NOMO-1 (cell line): Measurements from ENCODE around the gene EXD2.
"Not testable (repeated sequence)": the region's sequence is repeated elsewhere in the genome, so short reads cannot be mapped to it uniquely, and the experiment has no call there.

Experiments used
- DNase-seq, 2 experiments: peaks; one replicate each; lab custom pipeline; 2025; ENCODE audit not compliant: unreplicated experiment in 2 of 2; lab: John Stamatoyannopoulos, UW

The EXD2 gene, protein sequence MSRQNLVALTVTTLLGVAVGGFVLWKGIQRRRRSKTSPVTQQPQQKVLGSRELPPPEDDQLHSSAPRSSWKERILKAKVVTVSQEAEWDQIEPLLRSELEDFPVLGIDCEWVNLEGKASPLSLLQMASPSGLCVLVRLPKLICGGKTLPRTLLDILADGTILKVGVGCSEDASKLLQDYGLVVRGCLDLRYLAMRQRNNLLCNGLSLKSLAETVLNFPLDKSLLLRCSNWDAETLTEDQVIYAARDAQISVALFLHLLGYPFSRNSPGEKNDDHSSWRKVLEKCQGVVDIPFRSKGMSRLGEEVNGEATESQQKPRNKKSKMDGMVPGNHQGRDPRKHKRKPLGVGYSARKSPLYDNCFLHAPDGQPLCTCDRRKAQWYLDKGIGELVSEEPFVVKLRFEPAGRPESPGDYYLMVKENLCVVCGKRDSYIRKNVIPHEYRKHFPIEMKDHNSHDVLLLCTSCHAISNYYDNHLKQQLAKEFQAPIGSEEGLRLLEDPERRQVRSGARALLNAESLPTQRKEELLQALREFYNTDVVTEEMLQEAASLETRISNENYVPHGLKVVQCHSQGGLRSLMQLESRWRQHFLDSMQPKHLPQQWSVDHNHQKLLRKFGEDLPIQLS

DNA sequence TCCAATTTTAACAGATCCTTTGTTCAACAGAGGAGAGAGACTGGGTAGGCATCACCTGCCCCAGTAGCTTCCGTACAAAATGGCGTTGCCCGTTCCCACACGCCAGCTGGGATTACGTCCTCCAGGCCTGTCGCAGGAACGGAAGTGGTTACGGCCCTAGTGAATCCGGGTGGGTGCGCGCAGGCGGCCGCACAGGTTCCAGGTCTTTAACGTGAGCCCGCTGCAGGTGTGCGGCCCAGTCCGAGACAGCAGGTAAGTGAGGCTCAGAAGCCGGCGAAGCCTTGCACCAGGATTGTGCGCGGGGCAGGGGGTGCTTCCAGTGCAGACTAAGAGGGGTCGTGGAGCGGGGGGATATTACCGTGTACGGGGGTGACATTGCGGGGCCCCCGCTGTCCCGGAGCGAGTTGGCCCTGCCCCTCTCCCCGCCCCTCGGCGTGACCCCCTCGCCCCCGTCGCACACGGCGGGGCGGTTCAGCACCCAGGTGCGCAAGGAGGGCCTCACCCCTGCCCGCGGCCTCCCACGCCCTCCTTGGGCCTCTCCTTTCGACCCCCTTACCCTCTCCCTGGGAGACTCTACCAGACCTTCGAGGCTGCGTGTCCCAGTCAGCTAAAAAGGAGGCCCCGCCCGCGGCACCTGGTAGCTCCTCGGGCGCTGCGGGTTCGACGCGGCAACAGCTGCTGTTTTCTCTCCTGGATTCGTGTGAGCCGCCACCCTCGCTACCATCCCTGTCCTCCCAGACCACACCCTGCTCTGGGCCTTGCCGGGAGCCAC is at the start of gene EXD2:
Gene EXD2 (plus strand): TSS at position 159 of the 772 bp plus-strand sequence. CDS start 17,973 bp downstream, outside the sequence.
- peak; percentile 73 to 79 for DNase-seq

DNA sequence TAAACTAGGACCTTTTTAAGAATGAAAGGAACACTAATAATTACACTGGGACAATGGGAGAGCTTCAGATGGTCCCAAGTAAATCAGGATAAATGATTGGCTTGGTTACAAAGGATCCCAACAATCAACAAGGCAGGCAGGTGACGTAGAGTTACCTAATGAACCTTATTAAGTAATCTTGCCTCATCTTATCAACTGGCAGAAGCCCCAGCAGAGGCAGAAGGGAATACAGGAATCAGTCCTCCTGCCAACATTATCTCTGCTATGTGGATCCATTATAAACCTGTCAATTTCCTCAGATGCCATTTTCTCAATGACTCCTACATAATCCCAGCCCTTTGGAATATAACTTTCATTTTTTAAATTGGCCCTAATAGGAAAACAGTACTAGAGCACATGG is 49.7 kb upstream of the EXD2 start:
- no peak for DNase-seq

DNA sequence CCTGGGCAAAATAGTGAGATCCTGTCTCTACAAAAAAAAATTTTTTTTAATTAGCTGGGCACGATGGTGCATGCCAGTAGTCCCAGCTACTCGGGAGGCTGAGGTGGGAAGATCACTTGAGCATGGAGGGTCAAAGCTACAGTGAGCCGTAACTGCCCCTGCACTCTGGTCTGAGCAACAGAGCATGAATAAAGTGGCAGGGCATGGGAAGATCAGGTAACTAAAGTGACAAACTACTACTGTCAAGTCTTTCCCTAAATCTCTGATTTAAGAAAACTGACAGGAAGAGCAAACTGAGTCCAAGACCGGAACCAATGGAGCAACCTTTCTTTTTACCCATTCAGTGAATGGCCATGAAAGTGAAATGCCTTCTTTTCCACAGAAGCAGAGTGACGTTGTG is 49.2 kb upstream of the EXD2 start:
- DNase-seq: no peak

DNA sequence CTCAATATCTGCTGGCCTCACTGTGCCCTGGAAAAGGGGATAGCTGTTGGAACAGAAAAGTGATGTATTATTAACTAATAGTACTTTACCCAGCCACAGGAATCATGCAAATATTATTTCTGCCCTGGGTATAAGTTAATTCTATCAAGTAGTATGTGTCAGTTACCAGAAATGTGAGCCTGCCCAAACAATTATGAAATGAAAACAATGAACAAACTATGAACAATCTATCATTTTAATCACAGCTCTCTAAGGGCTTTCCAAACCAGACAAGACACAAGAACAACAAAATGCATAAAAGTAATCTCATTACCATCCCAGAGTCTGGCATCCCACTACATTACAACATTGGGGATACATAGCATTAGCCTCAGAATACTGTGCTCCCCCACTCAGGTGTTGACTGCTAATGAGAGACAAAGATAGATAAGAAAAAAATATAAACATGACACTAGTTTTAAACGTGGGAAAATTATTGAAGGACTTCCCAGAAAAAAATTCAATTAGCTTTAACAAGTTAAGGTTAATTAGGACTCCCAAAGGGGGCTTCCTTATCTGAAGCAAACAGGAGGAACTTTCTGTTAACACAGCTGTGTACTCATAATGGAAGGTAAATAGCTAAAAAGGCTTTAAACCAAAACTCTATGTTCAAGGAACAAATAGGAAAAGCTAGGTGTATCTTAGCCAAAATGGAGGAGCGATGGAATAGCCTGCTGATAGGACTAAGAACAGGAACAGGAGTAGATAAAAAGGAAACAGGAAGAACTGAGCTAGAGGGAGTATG is 41.6 kb upstream of the EXD2 start:
- no peak for DNase-seq

GRCh38 chr14:69151458-69152180 is 39.7 kb upstream of the EXD2 start:
- peak; percentile 58 to 78 for DNase-seq

DNA sequence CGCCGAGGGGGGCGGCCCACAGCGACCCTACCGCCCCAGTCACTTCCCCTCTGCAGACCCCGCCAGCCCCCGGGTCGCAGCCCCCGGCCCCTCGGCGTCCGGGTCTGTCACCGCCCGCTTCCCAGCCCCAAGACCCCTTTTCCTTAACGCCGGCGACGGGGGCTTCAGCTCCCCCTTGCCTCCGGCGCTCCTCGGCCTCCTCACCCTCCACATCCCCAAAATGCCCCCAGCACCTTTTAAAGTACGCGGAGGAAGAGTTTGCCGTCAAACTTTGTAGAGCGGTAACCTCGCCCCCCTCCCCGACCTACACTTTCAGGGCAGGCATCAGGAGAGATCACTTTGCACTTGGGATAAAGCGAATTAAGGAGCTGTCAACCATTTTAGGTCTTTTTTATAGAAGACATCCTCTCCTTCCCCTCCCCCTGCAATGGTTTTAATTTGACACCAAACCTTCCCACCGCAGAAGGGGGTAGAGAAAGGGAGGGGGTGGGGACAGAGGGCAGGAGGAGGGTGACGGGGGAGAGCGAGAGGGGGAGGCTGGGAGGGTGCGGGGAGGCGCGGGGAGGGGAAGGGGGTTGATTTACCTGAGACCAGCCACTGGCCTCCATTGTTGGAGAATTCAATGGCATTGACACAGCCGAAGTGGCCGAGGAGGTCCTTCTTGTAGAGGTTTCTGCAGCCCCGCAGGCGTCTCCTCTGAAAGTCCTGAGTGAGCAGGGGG is 39.0 kb upstream of the EXD2 start:
- DNase-seq: peak; percentile 20 to 27

DNA sequence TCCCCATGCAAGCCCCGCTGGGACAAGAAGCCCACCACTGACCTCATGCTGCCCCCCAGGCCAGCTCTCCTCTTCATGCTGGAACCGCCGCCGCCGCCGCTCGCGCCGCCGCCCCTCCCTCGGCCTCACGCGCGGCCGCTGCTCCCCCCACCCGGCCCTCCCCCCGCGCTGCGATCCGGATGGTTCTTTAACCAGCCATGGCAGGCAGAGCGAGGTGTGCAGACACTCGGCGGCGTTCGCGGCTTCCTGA is 38.5 kb upstream of the EXD2 start, which contains the start of gene DCAF5:
Gene DCAF5 (minus strand): TSS at position 218 of the 250 bp plus-strand sequence. CDS start 141 bp downstream, at position 77.
- DNase-seq: no peak

- DNase-seq: peak; percentile 92 to 95
Measured at GRCh38 chr14:69153152-69153872, 38.0 kb upstream of the EXD2 start.

DNA sequence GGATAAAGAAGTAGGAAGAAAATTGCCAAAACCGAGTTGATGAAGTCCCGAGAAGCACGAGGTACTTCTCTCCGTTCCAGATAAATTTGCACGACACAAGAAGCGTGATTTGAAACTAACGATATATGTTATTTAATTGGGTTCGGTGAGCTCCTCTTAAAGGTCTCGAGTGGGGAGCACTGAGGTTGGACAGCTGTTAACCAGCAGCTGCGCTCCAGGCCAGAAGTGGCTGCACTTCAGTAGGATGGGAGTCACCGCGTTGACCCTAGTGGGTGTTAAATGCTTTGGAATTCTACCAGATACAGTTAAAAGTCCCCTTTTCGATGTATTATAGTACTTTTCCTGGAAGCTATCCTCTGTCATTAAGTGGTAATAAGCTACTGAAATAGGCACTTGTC is 37.4 kb upstream of the EXD2 start:
- DNase-seq: no peak

- no peak for DNase-seq
Measured at GRCh38 chr14:69154779-69155178, 36.5 kb upstream of the EXD2 start.

- DNase-seq: no peak
Measured at GRCh38 chr14:69156224-69156623, 35.1 kb upstream of the EXD2 start.

DNA sequence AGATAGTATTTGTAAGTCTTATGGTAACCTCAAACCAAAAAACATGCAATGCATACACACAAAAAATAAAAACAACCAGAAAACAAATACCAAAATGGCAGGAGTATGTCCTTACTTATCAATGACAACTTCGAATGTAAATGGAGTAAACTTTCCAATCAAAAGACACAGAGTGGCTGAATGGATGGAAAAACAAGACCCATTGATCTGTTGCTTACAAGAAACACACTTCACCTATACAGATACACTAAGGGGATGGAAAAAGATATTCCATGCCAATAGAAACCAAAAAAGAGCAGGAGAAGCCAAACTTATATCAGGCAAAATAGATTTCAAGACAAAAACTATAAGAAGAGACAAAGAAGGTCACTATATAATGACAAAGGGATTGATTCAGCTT is 29.7 kb upstream of the EXD2 start:
- DNase-seq: no peak

- DNase-seq: not testable (repeated sequence)
Measured at GRCh38 chr14:69165787-69166186, 25.5 kb upstream of the EXD2 start.

GRCh38 chr14:69170839-69171238 is 20.5 kb upstream of the EXD2 start:
- no peak for DNase-seq

- no peak for DNase-seq
Measured at GRCh38 chr14:69171569-69171968, 19.7 kb upstream of the EXD2 start.

DNA sequence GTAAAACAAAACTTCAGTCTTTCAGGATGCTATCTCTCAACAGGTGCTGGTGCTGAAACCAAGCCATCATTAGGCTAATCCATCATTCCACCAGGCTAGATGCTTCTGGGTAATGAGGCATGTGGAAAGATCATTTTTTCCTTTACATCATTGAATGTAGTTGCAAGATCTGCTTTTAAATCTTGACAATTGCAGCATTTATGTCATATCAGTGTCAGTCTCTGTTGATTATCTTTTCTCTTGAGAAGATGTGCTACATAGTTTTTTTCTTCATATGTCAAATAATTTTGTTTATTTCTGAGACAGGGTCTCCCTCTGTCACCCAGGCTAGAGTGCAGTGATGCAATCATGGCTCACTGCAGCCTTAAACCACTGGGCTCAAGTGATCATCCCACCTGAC is 16.2 kb upstream of the EXD2 start:
- no peak for DNase-seq

DNA sequence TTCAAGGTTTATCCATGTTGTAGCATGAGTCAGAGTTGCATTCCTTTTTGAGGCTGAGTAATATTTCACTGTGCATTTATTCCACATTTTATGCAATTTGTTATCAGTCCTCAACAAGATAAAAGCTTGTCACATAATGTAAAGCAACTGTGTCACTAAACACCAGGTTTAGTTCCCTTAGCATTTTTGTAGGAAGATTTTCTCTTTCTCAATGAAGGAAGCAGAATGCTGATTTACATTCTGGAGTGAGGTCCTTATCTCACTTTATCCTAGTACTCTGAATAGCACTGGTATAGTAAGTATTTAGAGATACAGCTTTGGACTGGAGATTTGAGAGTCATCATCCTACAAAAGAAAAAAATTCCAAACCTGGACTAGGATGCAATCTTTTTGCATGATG is 9.8 kb upstream of the EXD2 start:
- DNase-seq: no peak

- DNase-seq: not testable (repeated sequence)
Measured at GRCh38 chr14:69182580-69182979, 8.7 kb upstream of the EXD2 start.

- DNase-seq: peak; percentile 84 to 92
Measured at GRCh38 chr14:69183735-69184134, 7.6 kb upstream of the EXD2 start.
